ELR (cell line): Measurements from ENCODE around the gene ACBD6.
A peak's percentile ranks its signal among the peaks of the same experiment; 100 is the strongest.
"Not testable (repeated sequence)": the region's sequence is repeated elsewhere in the genome, so short reads cannot be mapped to it uniquely, and the experiment has no call there.

ENCODE experiments used
- DNase-seq: peaks from one replicate; pipeline ENCODE4 v3.0.0-alpha.2; 2015; ENCODE audit warnings: low read depth

Gene ACBD6

GRCh38 chr1:180488661-180489060 lies 13.7 kb downstream of the ACBD6 start:
- no peak for DNase-seq

- DNase-seq: no peak
Measured at GRCh38 chr1:180486092-180486491, 16.3 kb downstream of the ACBD6 start.

- DNase-seq: no peak
Measured at GRCh38 chr1:180484490-180484889, 17.9 kb downstream of the ACBD6 start.

GRCh38 chr1:180482425-180483275 lies 19.7 kb downstream of the ACBD6 start:
- peak; percentile 73 for DNase-seq

GRCh38 chr1:180470031-180470430 lies 32.3 kb downstream of the ACBD6 start:
- no peak for DNase-seq

- DNase-seq: no peak
Measured at GRCh38 chr1:180468311-180468710, 34.1 kb downstream of the ACBD6 start.

- peak; percentile 10 for DNase-seq
Measured at GRCh38 chr1:180462102-180462501, 40.3 kb downstream of the ACBD6 start.

- DNase-seq: not testable (repeated sequence)
Measured at GRCh38 chr1:180461682-180462081, 40.7 kb downstream of the ACBD6 start.

- DNase-seq: no peak
Measured at GRCh38 chr1:180458807-180459206, 43.6 kb downstream of the ACBD6 start.

GRCh38 chr1:180456191-180456590 lies 46.2 kb downstream of the ACBD6 start:
- no peak for DNase-seq

- no peak for DNase-seq
Measured at GRCh38 chr1:180451504-180451903, 50.9 kb downstream of the ACBD6 start.

- DNase-seq: no peak
Measured at GRCh38 chr1:180444522-180444921, 57.9 kb downstream of the ACBD6 start.

- DNase-seq: no peak
Measured at GRCh38 chr1:180440335-180440734, 62.0 kb downstream of the ACBD6 start.

- no peak for DNase-seq
Measured at GRCh38 chr1:180435566-180435965, 66.8 kb downstream of the ACBD6 start.

GRCh38 chr1:180433873-180434272 lies 68.5 kb downstream of the ACBD6 start:
- DNase-seq: no peak

- no peak for DNase-seq
Measured at GRCh38 chr1:180431683-180432082, 70.7 kb downstream of the ACBD6 start.

- DNase-seq: no peak
Measured at GRCh38 chr1:180428782-180429695, 73.3 kb downstream of the ACBD6 start.

GRCh38 chr1:180425952-180426351 lies 76.4 kb downstream of the ACBD6 start:
- DNase-seq: no peak

GRCh38 chr1:180424848-180425457 lies 77.4 kb downstream of the ACBD6 start:
- no peak for DNase-seq

- no peak for DNase-seq
Measured at GRCh38 chr1:180421614-180422013, 80.8 kb downstream of the ACBD6 start.

GRCh38 chr1:180421145-180421544 lies 81.2 kb downstream of the ACBD6 start:
- not testable (repeated sequence) for DNase-seq

GRCh38 chr1:180415985-180416633 lies 86.3 kb downstream of the ACBD6 start:
- DNase-seq: peak; percentile 70
